Stimulated activated CD8-positive, alpha-beta memory T cell treated with anti-CD3 and anti-CD28 coated beads, Interleukin-15, amount 100 ng/mL, for 1 hour (primary cell): ENCODE measurements around the gene GPR176.
"Not testable (repeated sequence)": the region's sequence is repeated elsewhere in the genome, so short reads cannot be mapped to it uniquely, and the experiment has no call there.

Experiments
- DNase-seq: peaks from one replicate; pipeline ENCODE4 v3.0.0-alpha.2; 2020; ENCODE audit warnings: low read depth

Gene GPR176

GRCh38 chr15:39855400-39855799 lies 64.7 kb downstream of the GPR176 start:
- DNase-seq: no peak

- DNase-seq: no peak
These were observed 65.9 kb downstream of the GPR176 start for GRCh38 chr15:39854161-39854560.

DNA sequence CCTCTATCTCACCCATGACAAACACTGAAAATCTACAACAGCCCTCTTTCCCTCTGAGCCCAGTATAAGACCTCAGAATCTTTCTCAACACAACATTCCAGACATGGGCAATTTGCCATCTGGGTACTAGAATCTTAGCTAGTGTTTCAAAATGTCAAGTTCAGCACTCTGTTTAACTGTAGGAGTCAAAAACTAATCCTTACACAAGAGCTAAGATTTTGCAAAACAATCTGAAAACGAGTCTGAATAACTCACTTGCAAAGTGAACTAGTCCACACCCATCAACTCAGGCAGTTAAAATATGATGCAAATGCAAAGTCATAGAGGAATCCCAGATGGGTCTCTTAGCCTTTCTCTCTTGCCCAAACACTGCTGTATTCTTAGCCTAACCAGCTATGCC lies 67.8 kb downstream of the GPR176 start:
- no peak for DNase-seq

DNA sequence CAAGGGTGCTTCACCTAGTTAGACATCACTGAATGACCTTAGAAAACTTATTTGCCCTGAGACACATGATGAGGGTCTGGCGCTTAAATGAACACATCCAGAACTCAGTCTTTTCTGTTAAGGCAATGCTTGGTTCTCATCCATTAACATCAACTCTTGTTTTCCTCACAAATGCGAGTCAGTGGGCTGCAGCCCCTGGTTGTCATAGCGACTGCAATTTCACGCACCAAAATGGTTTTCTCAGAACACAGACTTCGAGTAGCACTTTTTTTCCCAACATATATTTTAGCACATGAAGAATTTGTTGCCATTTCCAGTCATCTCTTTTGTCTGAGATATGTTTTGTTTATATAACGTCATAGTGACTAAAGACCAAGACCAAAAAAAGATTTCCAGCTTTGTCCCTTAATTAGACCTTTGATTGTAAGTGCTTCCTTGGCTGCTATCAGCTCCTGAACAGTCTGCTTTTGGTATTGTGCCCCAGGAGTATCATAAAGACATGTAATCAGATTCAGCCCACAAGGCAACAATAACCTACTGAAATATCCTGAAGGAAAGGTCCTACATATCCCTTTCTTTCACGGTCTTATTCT lies 68.5 kb downstream of the GPR176 start:
- no peak for DNase-seq

DNA sequence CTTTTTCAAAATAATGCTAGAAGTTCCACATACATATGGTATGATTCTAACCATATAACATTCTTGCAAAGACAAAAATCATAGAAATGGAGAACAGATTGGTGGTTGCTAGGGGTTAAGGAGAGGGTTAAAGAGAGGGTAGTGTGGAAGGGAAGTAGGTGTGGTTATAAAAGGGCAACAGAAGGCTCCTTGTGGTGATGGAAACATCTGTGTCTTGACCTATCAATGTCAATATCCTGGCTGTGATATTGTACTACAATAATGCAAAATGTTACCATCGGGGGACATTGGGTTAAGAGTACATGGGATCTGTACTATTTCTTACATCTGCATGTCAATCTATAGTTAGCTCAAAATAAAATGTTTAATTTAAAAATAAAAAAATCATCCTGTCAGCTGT lies 69.6 kb downstream of the GPR176 start:
- DNase-seq: no peak

- DNase-seq: no peak
These were observed 74.0 kb downstream of the GPR176 start for GRCh38 chr15:39846108-39846507.

GRCh38 chr15:39845582-39845981 lies 74.5 kb downstream of the GPR176 start:
- DNase-seq: no peak

DNA sequence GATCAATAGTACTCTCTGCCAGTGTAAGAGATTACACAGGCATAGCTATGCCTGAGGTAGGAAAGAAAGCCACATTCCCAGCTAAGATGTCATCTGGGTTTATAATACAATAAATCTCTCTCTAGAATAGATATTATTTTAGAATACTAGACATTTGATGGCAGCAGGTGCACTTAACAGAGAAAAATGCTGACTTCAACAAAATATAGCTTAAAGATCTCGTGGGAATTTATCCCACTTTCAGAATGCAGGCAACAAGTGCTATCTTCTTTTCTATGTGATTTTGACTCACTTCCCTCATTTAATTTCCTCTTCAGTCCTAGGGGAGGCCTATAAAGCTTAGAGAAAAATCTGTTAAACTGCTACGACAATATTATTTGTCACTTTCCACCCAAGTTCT lies 76.5 kb downstream of the GPR176 start:
- no peak for DNase-seq

- DNase-seq: no peak
These were observed 82.6 kb downstream of the GPR176 start for GRCh38 chr15:39837454-39837853.

DNA sequence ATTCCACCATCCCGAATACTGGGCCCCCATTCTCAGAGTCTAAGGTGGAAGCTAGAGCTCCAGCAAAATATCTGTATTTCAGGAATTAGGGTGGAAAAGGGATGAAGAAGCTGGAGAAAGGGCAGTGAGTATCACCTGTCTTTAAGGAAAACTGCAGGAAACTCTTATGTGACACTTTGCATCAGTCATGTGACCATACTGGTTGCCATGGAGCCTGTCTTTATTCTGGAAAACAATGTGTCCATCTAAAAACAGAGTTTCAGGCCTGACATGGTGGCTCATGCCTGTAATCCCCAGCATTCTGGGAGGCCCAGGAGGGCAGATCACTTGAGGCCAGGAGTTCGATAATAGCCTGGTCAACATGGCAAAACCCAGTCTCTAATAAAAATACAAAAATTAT lies 84.5 kb downstream of the GPR176 start:
- no peak for DNase-seq

GRCh38 chr15:39834256-39834655 lies 85.8 kb downstream of the GPR176 start:
- no peak for DNase-seq

DNA sequence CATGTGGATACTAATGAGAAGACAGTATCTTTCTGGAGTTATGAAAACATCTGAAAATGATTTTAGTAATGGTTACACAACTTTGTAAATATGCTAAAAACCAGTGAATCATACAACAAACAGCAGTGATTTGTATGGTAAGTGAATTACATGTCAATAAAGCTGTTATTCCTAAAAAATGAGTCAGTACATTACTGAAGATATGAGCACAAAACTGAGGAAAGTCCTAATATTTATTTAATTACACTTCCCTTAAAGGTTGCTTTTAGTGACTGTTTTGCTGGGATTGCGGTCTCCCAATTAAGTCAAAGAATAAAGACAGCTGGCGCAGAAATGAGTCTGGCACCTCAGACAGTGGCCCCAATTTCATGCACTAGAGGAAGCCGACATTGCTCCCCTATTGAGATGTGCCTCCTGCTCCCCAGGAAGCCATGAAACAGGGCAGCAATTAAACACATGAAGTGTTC lies 86.5 kb downstream of the GPR176 start:
- no peak for DNase-seq

DNA sequence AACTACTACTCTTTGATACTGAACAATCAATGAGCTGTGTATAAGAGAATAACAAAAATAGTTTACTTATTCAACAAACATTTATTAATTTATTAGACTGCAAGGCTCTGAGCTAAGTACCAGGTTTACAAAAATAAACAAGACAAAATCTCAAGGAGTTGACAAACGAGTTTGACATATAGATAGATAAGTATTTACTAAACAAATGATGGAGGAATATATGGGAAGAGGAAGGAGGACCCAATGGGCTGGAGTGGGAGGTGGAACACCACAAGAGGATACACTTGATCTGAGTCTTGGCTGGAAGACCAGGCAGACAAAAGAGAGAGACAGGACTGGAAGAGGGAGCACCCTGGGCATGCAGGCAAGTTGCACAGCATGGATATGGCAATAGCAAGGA lies 89.9 kb downstream of the GPR176 start:
- DNase-seq: no peak

DNA sequence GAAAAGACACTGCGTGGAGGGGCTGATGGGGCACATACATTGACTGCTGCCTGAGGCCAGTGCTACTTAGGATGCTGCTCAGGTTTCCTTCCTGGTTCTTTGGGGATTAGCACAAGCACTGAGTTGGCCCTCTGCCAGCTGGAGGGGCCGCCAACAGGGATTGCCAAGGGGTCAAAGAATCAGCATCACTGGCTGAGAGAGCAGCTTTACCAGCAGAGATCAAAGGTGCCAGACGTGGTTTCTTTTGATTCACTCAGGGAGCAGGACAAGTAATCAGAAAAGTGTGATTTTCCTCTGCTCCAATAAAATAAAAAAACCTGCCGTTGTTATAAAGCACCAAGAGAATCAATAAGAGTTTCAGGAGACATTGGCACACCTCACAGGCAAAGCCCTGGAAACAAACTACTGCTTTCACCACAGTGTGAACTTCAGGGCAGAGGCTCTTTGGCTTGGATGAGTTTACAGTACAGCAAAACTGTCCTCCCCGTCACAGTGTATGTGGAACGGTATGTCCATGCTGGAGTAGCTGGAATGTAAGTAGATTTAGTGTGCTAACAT lies 91.6 kb downstream of the GPR176 start:
- DNase-seq: no peak

- no peak for DNase-seq
These were observed 93.1 kb downstream of the GPR176 start for GRCh38 chr15:39826975-39827374.

DNA sequence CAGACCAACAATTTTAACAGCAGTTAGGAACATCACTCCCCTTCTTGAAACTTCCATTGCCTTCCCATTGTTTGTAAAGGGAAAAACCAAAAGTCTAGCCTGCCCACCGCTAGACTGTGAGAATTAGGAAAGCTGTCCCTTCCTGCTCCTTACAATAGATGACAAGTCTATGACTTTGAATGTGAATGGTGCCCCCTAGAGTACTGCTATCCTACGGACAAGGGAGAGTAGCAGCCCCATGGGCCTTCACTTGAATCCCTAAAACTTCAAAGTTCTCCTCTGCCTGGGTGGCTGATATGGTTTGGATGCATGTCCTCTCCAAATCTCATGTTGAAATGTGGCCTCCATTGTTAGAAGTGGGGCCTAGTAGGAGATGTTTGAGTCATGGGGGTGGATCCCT lies 96.4 kb downstream of the GPR176 start:
- DNase-seq: no peak

GRCh38 chr15:39820050-39820602 lies 99.9 kb downstream of the GPR176 start:
- no peak for DNase-seq

DNA sequence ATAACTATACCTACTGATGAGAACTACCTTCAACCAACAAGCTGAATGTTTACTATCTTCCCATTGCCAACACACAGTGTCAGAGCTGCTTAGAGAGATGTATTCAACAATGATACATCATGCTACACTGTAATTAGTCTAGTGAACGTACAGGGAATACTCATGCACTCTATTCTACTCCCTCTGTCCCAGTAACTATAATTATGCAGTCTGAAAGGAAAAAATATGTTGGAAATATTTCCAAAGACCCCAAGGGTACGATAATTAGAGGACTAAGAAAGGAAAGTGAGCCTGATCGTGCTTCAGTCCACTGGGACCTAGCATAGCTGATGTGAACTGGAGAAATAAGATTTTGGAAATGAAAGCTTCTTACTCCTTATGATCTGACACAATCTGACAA lies 100.5 kb downstream of the GPR176 start:
- DNase-seq: no peak

DNA sequence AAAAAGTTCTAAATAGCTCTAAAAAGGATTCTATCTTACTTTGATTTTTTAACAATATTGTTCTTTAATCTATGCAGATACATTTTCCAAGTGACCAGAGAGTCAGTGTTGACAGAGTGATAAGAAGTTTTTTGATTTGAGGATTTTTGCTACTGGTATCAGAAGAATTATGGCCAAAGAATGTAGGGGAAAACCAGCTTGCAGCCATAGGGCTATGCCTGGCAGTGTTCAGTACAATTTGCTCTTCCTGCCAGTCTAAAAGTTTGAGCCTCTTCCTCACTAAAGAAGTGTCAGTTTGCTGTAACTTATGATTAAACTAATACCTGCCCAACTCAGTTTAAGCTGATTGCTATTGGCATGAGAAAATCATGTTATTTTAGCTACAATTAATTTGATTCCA lies 102.2 kb downstream of the GPR176 start:
- DNase-seq: no peak

GRCh38 chr15:39814489-39814888 lies 105.6 kb downstream of the GPR176 start:
- DNase-seq: no peak

DNA sequence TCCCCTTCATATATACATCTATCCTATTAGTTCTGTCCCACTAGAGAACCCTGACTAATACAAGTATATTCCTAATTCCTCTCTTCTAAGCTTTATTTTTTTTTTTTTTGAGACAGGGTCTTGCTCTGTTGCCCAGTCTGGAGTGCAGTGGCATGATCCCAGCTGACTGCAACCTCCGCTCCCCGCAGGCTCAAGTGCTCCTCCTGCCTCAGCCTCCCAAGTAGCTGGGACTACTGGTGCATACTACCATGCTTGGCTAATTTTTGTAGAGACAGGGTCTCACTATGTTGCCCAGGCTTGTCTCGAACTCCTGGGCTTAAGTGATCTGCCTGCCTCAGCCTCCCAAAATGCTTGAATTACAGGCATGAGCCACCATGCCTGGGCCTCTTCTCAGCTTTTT lies 107.4 kb downstream of the GPR176 start:
- DNase-seq: not testable (repeated sequence)

GRCh38 chr15:39808909-39809308 lies 111.2 kb downstream of the GPR176 start:
- no peak for DNase-seq

DNA sequence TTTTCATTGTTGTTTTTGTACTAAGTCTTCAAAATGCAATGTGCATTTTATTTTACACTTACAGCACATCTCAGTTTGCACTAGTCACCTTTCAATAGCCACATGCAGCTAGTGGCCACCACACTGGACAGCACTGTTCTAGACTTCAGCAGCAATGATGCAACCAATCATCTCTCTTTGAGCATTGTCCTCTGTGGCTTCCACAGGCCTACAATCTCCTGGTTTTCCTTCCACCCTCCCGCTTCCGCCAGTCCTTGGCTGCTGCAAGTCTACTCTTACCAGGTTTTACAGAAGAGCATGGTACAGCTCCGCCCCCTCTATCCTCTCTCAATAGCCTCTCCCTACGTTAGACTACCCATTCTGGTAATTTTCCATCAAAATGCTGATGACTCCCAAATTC lies 112.3 kb downstream of the GPR176 start:
- no peak for DNase-seq

GRCh38 chr15:39804026-39804425 lies 116.0 kb downstream of the GPR176 start:
- no peak for DNase-seq
